Ishikawa (cell line): Measurements from ENCODE around the gene NUP93.
A peak's percentile ranks its signal among the peaks of the same experiment; 100 is the strongest.

Source experiments
- CEBPB ChIP-seq: IDR thresholded peaks from 2 replicates; pipeline ENCODE4 v1.6.1; 2012
- CREB1 ChIP-seq: IDR thresholded peaks from 2 replicates; pipeline ENCODE4 v1.6.1; 2012; ENCODE audit warnings: low read depth
- EGR1 ChIP-seq: IDR thresholded peaks from 2 replicates; pipeline ENCODE4 v1.6.1; 2012
- EP300 ChIP-seq: IDR thresholded peaks from 2 replicates; pipeline ENCODE4 v1.6.1; 2012; ENCODE audit warnings: borderline replicate concordance
- FOXM1 ChIP-seq: IDR thresholded peaks from 2 replicates; pipeline ENCODE4 v1.6.1; 2012; ENCODE audit warnings: low read depth, borderline replicate concordance
- NFIC ChIP-seq: IDR thresholded peaks from 2 replicates; pipeline ENCODE4 v1.6.1; 2012
- RAD21 ChIP-seq: IDR thresholded peaks from 2 replicates; pipeline ENCODE4 v1.6.1; 2012; ENCODE audit warnings: low read depth
- TAF1 ChIP-seq: IDR thresholded peaks from 2 replicates; pipeline ENCODE4 v1.6.1; 2012; ENCODE audit warnings: low read depth, mild to moderate bottlenecking
- TCF12 ChIP-seq: IDR thresholded peaks from 2 replicates; pipeline ENCODE4 v1.6.1; 2012; ENCODE audit warnings: low read depth
- TEAD4 ChIP-seq: IDR thresholded peaks from 2 replicates; pipeline ENCODE4 v1.6.1; 2012
- YY1 ChIP-seq: IDR thresholded peaks from 2 replicates; pipeline ENCODE4 v1.6.1; 2012; ENCODE audit warnings: low read depth
- ZBTB7A ChIP-seq: IDR thresholded peaks from 2 replicates; pipeline ENCODE4 v1.6.1; 2012; ENCODE audit warnings: low read depth
- TF ChIP-seq, protein P1 (sequence below): IDR thresholded peaks from 2 replicates; pipeline ENCODE4 v1.6.1; 2012
- TF ChIP-seq, protein P2 (sequence below): IDR thresholded peaks from 2 replicates; pipeline ENCODE4 v1.6.1; 2012; ENCODE audit warnings: low read depth, mild to moderate bottlenecking
- TF ChIP-seq, protein P3 (sequence below): IDR thresholded peaks from 2 replicates; pipeline ENCODE4 v1.6.1; 2012

Gene NUP93

DNA sequence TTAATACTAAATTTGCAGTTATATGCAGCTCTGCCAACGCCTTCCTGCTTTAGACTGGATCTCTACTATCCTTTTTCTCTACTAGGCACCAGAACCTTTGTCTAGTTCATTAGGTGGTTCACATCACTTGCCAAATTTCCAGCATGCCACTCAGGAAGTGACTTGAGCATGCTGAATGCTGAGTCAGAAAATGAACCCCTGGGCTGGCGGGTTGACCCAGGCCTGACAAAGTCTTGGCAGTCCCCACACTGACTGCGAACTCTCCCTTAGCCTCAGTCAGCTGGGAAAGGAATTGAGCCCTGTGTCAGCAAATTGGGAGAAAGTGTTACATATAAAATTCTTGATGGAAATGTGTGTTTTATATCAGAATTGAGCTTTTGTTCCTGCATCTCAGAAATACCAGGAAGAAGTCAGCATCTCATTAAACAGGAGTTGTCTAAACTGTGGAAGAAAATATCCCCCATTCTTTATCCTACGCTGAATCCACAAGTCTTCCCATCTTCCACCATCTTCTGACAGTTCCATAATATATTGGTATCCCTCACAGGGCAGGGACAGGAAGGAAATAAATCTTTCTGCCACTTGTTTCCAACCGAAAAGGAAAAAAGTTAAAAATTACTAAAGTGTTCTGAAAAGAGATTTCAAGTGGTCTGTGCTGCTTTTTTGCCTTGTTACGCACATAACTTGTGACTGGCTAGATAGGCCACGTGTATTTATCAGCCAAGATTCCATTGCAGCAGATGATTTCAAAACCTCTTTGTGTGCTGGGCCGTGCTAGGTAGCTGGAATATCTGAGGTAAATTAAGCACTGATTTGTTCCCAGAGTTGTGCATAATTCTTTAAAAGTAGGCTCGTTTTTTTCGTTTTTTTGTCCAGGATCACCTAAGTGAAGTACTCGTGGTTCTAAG is 118.4 kb downstream of the NUP93 start:
- TF ChIP-seq TAF1 = no peak
- TF ChIP-seq TCF12 = no peak
- no peak for TF ChIP-seq NFIC
- TF ChIP-seq, protein P1, sequence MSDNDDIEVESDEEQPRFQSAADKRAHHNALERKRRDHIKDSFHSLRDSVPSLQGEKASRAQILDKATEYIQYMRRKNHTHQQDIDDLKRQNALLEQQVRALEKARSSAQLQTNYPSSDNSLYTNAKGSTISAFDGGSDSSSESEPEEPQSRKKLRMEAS = no peak
- TF ChIP-seq, protein P2, sequence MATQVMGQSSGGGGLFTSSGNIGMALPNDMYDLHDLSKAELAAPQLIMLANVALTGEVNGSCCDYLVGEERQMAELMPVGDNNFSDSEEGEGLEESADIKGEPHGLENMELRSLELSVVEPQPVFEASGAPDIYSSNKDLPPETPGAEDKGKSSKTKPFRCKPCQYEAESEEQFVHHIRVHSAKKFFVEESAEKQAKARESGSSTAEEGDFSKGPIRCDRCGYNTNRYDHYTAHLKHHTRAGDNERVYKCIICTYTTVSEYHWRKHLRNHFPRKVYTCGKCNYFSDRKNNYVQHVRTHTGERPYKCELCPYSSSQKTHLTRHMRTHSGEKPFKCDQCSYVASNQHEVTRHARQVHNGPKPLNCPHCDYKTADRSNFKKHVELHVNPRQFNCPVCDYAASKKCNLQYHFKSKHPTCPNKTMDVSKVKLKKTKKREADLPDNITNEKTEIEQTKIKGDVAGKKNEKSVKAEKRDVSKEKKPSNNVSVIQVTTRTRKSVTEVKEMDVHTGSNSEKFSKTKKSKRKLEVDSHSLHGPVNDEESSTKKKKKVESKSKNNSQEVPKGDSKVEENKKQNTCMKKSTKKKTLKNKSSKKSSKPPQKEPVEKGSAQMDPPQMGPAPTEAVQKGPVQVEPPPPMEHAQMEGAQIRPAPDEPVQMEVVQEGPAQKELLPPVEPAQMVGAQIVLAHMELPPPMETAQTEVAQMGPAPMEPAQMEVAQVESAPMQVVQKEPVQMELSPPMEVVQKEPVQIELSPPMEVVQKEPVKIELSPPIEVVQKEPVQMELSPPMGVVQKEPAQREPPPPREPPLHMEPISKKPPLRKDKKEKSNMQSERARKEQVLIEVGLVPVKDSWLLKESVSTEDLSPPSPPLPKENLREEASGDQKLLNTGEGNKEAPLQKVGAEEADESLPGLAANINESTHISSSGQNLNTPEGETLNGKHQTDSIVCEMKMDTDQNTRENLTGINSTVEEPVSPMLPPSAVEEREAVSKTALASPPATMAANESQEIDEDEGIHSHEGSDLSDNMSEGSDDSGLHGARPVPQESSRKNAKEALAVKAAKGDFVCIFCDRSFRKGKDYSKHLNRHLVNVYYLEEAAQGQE = no peak
- TF ChIP-seq ZBTB7A = no peak
- no peak for TF ChIP-seq YY1
- TF ChIP-seq TEAD4 = no peak
- no peak for TF ChIP-seq CEBPB
- no peak for TF ChIP-seq RAD21
- TF ChIP-seq, protein P3, sequence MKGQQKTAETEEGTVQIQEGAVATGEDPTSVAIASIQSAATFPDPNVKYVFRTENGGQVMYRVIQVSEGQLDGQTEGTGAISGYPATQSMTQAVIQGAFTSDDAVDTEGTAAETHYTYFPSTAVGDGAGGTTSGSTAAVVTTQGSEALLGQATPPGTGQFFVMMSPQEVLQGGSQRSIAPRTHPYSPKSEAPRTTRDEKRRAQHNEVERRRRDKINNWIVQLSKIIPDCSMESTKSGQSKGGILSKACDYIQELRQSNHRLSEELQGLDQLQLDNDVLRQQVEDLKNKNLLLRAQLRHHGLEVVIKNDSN = no peak
- no peak for TF ChIP-seq EGR1
- TF ChIP-seq FOXM1 = no peak
- no peak for TF ChIP-seq EP300
- no peak for TF ChIP-seq CREB1

DNA sequence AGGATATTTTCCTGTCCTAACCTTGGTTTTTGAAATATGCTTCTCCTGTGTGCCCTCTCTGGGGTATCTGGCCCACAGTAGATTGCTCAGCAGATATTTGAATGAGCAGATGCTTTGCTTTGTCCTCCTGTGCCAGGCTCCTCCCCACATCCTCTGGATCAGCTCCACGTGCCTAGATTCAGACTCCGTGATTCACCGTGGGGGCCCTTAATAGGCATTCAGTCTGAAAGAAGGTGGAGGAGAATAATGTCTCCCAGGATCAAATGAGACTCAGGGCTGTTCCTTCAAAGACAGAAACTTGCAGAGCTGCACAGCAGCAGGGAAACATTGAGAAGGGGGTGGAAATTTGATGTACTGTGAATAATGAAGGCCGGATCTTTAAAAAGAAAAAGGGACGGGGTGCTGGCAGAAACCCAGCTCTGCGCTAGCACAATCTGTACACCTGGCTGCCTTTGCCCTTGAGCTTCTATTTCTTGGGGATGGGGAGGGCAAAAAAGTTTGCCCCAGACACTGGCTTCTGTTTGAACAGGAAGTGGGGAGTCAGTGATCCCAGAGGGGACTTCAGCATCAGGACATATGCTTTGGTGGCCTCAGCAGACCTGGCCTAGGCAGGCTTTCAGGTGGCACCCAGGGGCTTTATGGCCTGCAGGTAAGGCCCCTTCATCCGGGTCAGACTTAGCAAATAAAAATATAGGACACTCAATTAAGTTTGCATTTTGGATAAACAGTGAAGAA is 119.2 kb downstream of the NUP93 start:
- TF ChIP-seq, protein P3 = peak; percentile 39; the same call in 1 of the 2 replicates
- TF ChIP-seq RAD21 (no peak), CREB1 (no peak)
- TF ChIP-seq, protein P1 = peak; percentile 47; the same call in 1 of the 2 replicates

DNA sequence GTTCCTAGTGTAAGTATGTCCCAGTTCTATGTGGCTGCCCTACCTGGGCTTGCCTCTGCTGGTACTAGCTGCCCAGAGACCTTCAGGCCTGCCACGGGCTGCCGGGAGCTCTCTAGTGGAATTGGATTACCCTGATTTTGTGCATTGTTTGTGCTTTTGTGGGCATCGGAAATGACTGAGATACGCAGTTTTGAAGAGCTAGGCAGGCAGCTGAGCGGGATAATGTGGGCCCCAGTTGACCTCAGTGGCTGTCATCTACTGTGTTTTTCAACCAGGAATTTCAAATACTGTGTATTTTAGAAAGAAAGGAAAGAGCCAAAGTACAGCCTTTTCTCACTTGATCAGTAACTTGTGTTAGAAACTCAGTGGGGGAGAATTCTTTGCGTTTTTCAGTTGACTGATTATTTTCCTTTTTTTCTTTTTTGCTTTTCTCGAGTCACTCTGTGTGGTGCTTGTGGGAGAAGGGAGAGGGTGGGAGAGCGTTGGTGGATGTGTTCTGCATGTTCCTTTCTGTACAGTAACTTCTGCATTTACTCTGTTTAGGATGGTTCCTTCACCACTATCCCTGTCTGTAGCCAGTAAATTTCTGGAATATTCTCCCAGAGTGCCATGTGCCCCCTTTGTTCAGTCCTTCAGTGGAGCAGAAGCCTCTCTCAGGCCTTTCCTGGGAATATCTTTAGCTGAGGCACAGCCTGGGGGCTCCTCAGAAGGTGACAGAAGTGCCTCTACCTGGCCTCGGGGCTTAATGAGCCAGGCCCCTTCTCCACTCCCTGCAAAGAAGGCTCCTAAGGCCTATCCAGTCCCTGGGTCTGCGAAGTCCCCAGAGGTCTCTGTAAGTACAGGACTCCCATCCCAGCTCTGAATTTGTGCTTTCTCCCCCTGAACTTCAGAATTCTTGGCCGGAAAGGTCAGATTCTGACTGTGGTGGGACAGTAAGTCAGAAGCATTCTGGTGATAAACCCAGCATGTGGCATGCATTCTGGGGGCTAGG is 120.1 kb downstream of the NUP93 start:
- no peak for TF ChIP-seq TEAD4
- TF ChIP-seq EGR1 = no peak
- TF ChIP-seq CREB1 = no peak
- no peak for TF ChIP-seq ZBTB7A
- TF ChIP-seq FOXM1 = no peak
- no peak for TF ChIP-seq RAD21
- TF ChIP-seq, protein P1 = no peak
- TF ChIP-seq, protein P3 = no peak
- no peak for TF ChIP-seq TCF12
- TF ChIP-seq EP300 = no peak
- no peak for TF ChIP-seq TAF1
- no peak for TF ChIP-seq CEBPB
- TF ChIP-seq YY1 = no peak
- TF ChIP-seq NFIC = no peak

DNA sequence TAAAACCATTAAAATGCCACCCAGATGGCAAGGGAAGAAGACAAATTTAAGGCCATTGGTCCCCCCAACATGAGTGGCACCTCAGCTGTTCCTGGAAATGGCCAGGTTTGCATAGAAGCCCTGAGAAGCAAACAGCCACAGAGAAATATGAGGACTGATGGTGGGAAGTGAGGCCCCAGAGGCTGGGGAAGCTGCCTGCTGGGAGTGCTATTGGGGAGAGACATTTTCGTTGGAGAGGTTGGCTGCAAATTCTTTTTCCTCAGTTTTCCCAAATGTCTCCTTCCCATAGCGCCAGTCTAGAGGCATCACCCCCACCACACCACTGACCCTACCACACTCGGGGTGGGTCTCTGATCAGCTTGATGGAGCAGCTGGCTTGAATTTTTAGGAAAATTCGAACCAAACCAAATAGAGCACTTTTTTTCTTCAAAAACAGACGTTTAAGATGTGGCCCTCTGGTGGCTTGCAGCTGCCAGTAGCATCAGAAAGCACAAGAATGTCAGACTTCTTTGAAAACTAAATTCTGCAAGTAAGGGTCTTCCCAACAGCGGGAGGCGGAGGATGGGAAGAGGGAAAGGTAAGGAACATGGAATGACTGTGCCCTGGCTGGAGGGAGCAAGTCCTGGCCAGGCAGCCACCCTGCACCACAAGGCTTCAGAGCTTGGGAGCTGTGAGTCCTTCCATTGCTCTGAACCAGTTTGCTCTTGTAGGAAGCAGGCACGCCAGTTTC is 121.9 kb downstream of the NUP93 start:
- TF ChIP-seq, protein P3 = no peak
- no peak for TF ChIP-seq CEBPB
- TF ChIP-seq, protein P1 = no peak
- 0 out of 2 replicates have a peak, but pooled peaks have one; percentile 20 for TF ChIP-seq RAD21
- no peak for TF ChIP-seq FOXM1
- TF ChIP-seq CREB1 = no peak
- TF ChIP-seq TAF1 = no peak
- no peak for TF ChIP-seq EP300
